HG02623 (cell line): ENCODE measurements around the gene ZFY.

Experiments used
- ATAC-seq: cut with Tn5 transposase; IDR thresholded peaks from one replicate; pipeline ENCODE4 v1.9.1; 2021; ENCODE audit warnings: moderate library complexity; ENCODE audit not compliant: unreplicated experiment

Gene ZFY

DNA sequence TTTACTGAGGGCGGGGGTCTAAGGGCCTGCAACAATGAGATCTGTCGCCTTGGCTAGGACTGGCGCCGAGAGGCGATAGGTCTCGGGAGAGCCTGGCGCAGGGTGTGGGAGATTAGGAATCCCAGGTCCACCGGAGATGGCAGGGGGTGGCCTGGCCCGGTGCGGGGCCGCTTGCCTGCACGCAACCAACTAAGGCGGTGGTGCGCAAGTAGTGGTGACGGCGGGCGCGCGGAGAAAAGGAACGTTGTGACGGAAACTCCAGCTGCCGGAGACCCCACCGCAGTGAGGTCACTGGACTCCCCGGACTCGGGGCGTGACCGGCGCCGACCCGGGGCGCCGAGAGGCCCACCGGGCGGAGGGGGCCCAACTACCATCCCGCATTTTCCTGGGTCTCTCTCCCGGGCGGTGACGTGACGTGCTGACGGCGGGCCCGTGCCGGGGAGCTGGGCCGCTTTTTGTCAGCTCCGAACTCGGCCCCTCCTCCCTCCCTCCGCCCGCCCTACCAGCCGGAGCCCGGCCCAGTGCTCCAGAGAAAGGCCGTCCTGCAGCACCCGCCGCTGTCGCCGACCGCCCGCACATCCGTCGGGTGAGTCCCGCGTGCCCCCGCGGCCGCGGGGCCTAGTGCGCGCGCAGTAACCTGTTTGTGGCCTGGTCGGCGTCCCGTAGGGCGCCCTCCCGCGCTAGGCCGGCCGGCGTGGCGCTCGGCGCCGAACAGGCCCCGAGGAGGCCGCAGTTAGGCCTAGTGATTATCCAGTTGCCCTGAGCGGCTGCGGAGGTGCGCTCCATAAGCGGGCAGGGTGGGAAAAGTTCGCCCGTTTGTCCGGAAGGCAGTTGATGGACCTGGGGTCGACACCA lies at the start of gene ZFY:
Gene ZFY, plus strand, starts transcription at position 521 of the 855 bp plus-strand sequence. CDS start 18,556 bp downstream, outside the sequence.
- peak; percentile 26 for ATAC-seq

DNA sequence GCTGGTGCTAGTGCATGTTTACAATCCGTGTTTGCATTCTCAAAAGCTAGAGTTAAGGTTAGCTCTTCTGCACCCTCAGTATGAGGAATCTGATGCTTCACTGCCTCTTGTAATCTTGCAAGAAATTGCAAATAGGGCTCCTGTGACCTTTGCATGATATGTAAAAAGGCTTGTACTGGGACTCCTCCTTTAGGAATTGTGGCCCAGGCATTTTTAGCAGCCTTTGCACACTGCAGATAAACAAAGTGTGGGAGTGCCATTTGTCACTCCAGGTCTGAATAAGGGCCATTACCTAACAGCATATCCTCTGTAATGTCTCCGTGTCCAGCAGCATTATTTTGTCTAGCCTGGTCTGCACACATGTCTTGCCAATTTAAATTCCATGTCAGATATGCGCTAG lies 49.3 kb upstream of the ZFY start:
- ATAC-seq, result no peak

DNA sequence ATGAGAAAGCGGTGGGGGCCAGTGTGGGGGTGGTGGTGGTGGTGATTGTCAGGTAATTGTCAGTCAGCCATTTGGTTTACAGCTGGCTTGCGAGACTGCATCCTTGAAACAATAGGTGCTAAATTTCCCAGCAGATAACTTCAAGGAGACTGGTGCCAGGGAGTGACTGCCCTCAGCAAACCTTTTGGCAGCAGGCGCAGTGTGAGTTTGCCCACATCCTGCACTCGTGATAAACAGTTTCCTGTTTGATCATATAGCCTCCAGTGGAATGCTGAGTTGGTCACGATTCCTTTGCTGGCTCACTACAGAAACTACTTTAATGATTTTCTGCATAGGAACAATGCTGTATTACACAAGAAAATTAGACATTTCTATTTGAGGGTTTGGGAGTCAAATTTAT lies 47.8 kb upstream of the ZFY start:
- no peak for ATAC-seq

DNA sequence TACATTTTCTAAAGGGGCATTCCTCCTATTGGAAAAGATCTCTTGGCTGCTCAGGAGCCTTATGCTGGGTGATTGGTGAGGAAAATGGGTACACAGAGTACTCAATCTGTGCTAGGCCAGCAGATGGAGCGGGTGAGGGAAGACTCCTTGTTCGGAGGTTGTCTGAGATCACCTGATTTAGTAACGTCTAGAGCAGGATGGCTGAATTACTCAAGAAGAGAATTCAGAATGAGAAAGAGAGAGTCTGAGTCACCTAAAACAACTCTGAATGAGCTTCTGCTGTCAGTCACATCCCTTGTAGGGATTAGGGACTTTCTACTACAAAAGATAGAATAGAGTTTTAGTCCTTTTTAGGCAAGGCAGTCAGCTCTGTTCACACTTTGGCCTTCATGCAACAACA lies 47.2 kb upstream of the ZFY start:
- peak; percentile 94 for ATAC-seq

DNA sequence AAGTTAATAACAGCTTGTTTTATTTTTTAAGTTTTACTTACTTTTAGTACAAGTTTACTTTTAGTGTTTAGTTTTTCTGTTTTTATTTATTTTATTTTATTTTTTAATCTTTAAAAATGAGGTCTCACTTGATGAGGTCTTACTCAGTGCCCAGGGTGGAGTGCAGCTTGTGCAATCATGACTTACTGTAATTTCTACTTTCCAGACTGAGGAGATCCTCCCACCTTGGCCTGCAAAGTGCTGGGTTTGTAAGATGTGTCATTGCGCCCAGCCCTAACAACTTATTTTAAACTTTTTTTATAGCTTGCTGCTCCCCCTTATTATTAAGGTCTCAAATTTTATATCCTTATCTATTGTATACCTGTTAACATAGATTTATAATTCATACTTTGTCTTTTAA lies 41.7 kb upstream of the ZFY start:
- ATAC-seq, result no peak

DNA sequence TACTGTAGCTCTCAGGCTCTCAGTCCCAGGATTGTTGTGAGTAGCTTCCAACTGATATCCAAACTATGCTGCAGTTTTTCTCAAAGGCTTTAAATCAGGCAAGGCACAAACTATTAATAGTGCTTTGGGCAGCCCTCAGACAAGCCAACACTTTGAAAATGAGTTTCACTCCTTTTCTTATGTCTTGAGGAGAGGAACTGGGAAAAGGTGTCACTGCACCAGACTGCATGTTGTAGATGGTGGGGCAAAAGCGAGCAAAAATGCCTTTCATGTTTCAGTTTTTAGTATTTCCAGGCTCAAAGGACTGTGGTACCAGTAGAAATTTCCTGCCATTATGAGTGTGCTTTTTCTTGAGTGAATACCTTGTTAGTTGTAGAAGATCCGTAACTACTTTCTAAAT lies 39.1 kb upstream of the ZFY start:
- ATAC-seq, result peak; percentile 68

DNA sequence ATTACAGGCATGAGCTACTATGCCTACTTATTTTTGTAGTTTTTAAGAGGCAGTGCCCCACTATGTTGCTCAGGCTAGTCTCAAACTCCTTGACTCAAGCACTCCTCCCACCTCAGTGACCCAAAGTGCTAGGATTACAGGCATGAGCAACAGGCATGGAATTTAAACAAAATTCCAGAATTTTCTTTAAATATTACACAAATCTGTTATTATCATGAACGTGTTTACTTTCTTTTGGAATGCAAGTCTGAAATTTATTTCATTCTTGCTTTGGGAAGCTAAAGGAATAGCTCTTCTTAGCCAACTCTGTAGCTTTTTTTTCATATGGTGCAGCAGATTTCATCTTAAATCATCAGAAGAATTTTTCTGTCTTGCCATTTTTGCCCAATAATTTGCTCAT lies 27.8 kb upstream of the ZFY start:
- no peak for ATAC-seq

DNA sequence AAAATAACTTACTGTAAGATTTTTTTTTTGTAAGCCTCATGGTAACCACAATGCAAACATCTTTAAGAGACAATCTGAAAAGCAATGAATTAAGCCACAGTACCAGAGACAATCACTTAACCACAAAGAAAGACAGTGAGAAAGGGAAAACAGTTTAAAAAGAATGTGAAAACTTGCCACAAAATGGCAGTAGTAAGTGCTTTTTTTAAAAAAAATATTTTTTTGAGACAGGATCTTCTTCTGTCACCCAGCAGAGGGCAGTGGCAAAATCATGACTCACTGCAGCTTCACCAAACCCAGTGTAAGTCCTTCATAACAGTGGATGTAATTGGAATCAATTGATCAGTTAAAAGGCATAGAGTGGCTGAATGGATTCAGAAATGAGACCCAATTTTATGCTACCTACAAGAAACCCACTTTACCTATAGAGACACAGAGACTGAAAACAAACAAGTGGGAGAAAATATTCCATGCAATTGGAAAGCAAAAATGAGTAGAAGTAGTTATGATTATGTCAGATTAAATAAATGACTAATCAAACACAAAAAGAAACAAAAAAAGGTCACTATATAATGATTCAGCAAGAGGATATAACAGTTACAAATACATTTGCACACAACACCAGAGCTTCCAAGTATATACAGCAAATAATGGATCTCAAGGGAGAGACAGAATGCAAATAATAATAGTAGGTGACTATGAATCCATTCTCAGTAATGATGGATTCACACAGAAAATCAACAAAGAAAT lies 21.9 kb upstream of the ZFY start:
- peak; percentile 52 for ATAC-seq

DNA sequence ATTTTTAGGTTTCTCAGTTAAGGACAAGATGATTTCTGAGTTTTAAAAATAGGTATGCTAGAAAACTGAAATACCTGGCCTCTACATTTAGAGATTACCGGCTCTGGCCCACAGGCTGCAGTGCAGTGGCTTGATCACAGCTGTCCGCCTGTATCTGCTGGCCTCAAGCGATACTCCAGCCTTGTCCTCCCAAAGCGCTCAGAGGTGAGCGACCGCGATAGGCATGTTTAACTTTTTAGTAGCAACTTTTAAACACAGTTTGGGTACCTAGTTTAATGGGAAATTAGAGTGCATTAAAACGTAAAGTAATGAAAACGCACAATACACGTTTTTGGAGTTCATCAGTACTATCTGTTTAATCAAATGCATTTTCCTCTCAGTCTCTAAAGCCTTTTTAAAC lies 1.1 kb upstream of the ZFY start:
- ATAC-seq, result no peak

DNA sequence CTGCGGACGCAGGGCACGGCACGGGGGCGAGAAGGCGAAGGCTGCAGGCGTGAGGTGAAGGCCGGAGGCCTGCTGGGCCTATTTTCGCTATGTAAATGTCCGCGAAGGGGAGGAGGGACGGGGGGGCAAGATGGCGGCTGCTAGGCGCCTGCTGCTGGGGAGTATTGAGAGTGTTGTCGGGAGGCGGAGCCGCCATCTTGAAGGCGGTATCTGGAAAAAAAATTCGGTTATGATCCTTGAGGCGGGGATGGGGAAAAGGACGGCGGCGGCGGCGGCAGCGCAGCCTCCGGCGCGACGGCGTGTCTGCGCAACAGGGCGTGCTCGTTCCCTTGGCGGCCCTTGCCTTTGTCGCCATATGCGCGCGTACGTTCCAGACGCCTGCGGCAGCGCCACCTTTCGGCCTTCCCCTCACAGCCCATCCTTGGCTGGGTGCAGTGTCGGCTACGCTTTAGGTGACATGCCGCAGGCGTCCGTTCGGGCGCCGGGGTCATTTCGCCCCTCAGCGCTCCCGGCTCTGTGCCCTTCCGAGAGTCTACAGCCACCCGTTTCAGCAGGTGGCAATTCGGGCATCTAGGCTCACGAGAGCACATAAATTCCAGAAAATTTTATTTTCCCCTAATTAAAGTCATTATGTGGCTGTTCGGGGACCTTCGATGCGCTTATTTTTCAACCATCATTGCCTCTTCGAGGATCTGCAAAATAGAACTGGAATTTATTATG lies 695 bp downstream of the ZFY start:
- peak; percentile 71 for ATAC-seq

DNA sequence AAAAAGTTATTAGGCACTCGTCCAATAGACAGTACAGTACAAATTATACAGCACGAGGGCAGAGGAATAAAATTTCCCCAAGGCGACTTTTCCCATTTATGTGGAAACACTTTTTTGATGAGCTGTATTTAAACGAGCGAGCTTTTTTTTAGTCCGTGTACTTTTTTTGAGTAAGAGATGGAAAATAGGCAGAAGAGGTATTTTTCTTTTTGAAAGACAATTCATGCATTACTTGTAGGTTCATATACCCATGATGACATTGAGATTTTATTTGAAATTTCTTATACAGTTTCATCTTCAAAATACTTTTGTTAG lies 1.2 kb downstream of the ZFY start:
- ATAC-seq, result no peak

DNA sequence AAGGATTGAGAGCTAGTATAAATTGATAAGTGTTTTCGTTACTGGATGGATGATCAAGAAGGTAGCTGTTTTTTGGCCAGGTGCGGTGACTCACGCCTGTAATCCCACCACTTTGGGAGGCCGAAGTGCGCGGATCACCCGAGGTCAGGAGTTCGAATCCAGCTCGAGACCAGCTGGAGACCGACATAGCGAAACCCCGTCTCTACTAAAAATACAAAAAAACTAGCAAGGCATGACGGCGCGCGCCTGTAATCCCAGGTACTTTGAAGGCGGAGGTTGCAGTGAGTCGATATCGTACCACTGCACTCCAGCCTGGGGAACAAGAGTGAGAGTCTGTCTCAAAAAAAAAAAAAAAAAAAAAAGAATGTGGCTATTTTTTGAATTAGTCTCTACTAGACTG lies 2.0 kb downstream of the ZFY start:
- ATAC-seq, result no peak

DNA sequence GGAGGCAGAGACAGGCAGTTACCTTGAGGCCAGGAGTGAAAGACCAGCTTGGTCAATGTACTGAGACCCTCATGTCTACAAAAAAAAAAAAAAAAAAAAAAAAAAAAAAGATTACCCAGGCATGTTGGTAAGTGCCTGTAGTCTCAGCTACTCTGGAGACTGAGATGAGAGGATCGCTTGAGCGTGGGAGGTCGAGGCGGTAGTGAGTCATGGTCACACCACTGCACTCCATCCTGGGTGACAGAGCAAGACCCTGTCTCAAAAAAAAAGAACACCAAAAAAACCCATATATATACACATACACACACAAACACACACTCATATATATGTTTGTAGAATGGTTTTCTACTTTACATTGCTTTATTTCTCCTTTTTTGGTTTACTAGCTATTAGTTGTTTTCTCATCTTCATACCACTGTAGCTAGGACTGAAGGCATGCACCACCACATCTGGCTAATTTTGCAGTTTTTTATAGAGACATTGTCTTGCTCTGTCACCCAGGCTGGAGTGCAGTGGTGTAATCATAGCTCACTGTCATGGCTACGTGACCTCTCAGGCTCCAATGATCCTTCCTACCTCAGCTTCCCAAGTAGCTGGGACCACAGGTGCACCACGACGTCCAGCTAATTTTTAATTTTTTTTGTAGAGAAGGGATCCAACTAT lies 14.5 kb downstream of the ZFY start:
- ATAC-seq, result peak; percentile 78

DNA sequence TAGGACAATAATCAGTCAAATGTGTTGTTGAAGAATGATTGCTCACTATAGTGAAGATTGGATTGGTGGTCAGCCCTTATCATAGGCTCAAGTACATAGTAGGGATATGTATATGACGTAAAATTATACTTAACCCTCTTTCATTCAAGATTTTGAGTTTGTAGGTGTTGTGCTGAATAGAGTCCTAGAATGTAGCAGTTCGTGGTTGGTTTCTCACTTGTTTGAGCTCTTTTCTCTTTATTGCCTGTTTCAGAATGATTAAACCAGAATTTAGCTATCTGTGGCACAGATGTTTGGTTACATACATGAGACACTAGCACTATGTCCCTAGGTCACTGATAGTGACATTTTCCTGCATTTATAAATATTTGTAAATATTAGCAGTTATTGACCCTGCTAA lies 15.5 kb downstream of the ZFY start:
- ATAC-seq, result no peak

DNA sequence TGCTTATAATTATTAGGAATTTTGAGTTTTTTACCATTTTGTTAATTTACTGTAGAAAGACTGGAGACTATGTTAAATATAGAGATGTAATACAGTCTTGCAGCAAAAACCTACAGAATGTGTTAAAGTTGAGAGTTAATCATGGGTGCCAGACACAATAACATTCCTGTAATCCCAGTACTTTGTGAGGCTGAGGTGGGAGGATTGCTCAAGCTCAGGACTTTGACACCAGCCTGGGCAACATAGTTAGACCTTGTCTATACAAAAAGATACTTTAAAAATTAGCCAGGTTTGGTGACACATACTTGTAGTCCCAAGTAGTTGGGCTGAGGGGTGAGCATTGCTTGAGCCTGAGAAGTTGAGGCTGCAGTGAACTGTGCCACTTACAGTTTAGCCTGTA lies 17.7 kb downstream of the ZFY start:
- no peak for ATAC-seq

DNA sequence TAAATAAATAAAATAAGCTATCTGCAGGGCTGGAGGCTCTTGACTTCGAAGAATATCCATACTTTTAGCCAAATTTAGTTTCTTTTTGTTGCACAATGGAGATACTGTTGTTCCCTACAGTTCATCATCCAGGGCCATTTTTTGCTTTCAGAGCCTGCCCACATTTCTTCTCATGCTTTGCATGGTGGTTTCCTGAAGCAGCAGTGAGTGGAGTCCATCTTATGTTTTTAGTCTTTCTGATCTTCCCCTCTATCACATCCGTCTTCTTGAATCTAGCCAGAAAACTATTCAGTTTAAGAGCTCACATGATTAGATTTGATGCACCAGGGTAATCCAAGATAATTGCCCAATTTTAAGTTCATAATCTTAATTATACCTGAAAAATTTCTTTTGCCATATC lies 19.6 kb downstream of the ZFY start:
- no peak for ATAC-seq

DNA sequence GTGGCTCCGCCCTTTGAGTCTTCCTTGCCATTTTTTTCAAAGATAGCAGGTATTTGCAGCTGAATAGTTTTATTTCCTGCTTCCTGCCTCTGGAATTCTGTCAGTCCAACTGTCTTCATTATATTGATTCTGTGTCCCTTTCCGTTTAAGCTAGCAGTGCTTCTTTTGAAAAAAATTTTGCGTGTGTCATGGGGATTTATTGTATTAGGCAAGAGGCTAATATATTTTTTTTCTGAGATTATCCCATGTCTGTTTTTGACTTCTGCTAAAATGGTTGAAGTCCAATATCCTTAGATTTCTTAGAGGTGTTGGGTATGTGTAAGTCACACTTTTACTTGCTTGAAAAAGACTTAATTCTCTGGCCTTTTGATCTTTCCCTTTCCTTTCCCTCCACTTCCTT lies 20.4 kb downstream of the ZFY start:
- no peak for ATAC-seq

DNA sequence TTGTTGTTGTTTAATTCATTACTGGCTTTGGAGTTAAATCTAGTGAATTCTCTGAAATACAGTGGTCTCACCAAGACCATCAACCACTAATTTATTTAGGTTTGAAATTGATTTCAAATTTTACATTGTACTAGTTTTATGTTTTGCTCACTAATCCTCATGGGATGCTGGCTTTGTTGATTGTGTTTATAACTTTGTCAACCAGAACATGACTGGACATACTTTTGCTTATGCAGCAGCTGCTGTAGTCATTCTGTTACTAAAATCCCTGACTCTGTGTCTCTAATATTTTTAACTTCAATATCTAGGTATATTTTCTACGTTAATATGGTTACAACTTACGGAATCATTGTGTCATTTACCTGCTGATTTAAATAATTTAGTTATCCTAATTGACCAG lies 26.9 kb downstream of the ZFY start:
- ATAC-seq, result no peak

DNA sequence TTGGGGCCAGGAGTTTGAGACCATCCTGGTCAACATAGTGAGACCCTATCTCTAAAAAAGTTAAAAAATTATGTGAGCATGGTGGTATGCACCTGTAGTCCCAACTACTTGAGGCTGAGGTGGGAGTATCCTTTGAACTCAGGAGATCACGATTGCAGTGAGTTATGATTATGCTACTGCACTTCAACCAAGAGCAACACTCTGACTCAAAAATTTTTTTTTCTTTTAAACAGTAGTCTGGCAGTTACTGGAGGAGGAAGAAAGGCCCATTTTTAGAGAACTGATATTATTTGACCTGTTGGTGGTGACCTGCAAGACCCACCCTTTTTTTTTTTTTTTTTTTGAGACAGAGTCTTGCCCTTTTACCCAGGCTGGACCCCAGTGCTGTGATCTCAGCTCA lies 29.6 kb downstream of the ZFY start:
- no peak for ATAC-seq

DNA sequence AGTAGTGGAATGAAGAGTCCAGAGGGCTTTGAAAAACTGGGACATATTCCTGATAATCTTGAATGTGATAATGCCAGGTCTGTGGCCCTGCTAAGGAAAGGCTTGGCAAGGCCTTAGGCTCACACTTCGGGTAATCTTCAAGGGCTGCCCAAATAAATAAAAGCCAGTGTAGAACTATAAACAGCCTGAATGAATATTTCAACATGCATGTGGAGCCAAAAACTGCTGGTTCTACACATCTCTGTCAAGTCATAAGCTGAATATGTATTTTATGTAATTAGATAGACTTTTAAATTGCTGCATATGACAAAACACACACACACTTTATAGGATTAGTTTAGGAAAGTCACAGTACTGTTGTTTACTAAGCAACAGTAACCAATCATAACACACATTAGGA lies 30.4 kb downstream of the ZFY start:
- ATAC-seq, result no peak

DNA sequence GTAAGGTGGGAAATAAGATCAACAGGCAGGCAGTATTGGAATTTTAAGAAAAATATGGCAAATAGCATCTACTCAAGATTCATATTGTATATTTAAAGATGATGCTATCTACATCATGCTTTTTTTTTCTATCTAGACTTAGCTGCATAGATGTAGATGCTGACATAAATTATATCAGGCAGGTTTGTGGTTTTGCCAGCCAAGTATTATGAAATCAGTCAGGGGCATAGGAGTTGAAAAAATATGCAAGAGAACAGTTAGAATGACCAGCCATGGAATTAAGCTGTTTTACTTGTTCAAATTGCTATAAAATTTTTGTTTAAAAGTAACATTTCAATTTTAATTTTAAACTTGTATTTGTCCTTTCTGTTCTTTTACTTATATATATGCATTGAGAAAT lies 34.4 kb downstream of the ZFY start:
- no peak for ATAC-seq
